HG02571 (cell line): ENCODE data around the gene TRIM29.

Experiments used
- ATAC-seq: cut with Tn5 transposase; IDR thresholded peaks from one replicate; pipeline ENCODE4 v1.9.1; 2021; ENCODE audit warnings: mild to moderate bottlenecking, moderate library complexity; ENCODE audit not compliant: unreplicated experiment

Gene TRIM29

GRCh38 chr11:120064341-120064740 is 73.6 kb downstream of the TRIM29 start:
- ATAC-seq, result no peak

- no peak for ATAC-seq
Measured at GRCh38 chr11:120063686-120064340, 74.1 kb downstream of the TRIM29 start.

GRCh38 chr11:120062561-120062930 is 75.4 kb downstream of the TRIM29 start:
- no peak for ATAC-seq

GRCh38 chr11:120061761-120062560 is 76.0 kb downstream of the TRIM29 start:
- no peak for ATAC-seq
